Measurements from ENCODE around the gene LRP1-AS.

DNA sequence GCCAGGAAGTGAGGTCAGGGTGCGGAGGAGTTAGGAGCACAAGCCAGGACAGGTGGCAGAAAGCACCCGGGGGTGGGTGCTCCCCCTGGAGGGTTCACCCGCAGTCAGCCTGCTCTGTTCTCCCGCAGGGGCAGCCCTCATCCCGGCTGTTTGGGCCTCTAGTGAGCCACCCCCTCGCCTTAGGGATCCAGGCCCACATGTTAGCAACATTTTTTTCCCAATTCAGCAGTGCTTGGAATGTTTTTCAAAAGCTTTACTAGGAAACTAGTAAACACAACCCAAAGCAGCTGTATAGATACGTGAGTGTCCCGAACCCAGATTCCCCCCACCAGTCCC lies 40.6 kb upstream of the LRP1-AS start:
- TF ChIP-seq, protein P1, sequence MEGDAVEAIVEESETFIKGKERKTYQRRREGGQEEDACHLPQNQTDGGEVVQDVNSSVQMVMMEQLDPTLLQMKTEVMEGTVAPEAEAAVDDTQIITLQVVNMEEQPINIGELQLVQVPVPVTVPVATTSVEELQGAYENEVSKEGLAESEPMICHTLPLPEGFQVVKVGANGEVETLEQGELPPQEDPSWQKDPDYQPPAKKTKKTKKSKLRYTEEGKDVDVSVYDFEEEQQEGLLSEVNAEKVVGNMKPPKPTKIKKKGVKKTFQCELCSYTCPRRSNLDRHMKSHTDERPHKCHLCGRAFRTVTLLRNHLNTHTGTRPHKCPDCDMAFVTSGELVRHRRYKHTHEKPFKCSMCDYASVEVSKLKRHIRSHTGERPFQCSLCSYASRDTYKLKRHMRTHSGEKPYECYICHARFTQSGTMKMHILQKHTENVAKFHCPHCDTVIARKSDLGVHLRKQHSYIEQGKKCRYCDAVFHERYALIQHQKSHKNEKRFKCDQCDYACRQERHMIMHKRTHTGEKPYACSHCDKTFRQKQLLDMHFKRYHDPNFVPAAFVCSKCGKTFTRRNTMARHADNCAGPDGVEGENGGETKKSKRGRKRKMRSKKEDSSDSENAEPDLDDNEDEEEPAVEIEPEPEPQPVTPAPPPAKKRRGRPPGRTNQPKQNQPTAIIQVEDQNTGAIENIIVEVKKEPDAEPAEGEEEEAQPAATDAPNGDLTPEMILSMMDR (IDR thresholded peaks at IDR 0.05), result no peak
- no peak for TF ChIP-seq POLR2A (IDR thresholded peaks at IDR 0.05)
- TF ChIP-seq POLR2AphosphoS5 (IDR thresholded peaks at IDR 0.05), result no peak
- no peak for TF ChIP-seq EP300 (IDR thresholded peaks at IDR 0.05)

All from sigmoid colon (tissue), 4 donors.